Tibial artery (tissue), 4 donors: Measurements from ENCODE around the gene RNF121.

ENCODE experiments used
- DNase-seq, 2 donors: peaks; one replicate each; pipeline ENCODE4 v3.0.0-alpha.2; 2019
- H3K27ac ChIP-seq, 2 donors: fragments of 200-600 bp; sonication (generic) in 1 of 2; 1 replicate in 1 of 2; 2 replicates in 1 of 2; pipeline ENCODE4 v1.5.1; 2018 to 2019; ENCODE audit warnings: mild to moderate bottlenecking in 1 of 2
- H3K27me3 ChIP-seq, 2 donors: fragments of 200-600 bp; sonication (generic) in 1 of 2; one replicate each; pipeline versions ENCODE4 v1.5.1 to v1.6.0; 2016 to 2019
- H3K36me3 ChIP-seq, 3 donors: fragments of 200-600 bp; sonication (generic) in 2 of 3; one replicate each; pipeline ENCODE4 v1.5.1; 2016 to 2019; ENCODE audit warnings: mild to moderate bottlenecking in 2 of 3
- H3K4me1 ChIP-seq, 4 donors: fragments of 200-600 bp; sonication (generic) in 2 of 4; 1 replicate in 3 of 4; 2 replicates in 1 of 4; pipeline ENCODE4 v1.5.1; 2016 to 2019
- H3K4me3 ChIP-seq, 2 donors: fragments of 200-600 bp; sonication (generic) in 1 of 2; 1 replicate in 1 of 2; 2 replicates in 1 of 2; pipeline ENCODE4 v1.5.1; 2018 to 2019; ENCODE audit warnings: mild to moderate bottlenecking in 2 of 2
- H3K9me3 ChIP-seq, 3 donors: fragments of 200-600 bp; sonication (generic) in 1 of 3; one replicate each; pipeline ENCODE4 v1.5.1; 2016 to 2019
- CTCF ChIP-seq, 2 experiments: fragments of 200-600 bp in 1 of 2; fragments of 450-650 bp in 1 of 2; IDR thresholded peaks; one replicate each; pipeline ENCODE4 v1.5.1; 2017 to 2019; ENCODE audit warnings: antibody characterized with exemption in 2 of 2, mild to moderate bottlenecking in 1 of 2, moderate library complexity in 1 of 2
- intact Hi-C: fragments of 100-400 bp; cut with DNase I; formaldehyde crosslinking; loops from one replicate; pipeline ENCODE4 v1.15.0; 2023; ENCODE audit warnings: low total_unique reads

RNF121 gene

GRCh38 chr11:71948314-71949027 is 19.6 kb downstream of the RNF121 start:
- Histone ChIP-seq H3K4me3 (no peak overlapping the region), H3K27me3 (no peaks in the 10 kb centered on the region), H3K9me3 (no peaks in the 10 kb centered on the region), H3K27ac (no peak overlapping the region), H3K36me3 (no peaks in the 10 kb centered on the region), H3K4me1 (peaks cover 0 to 53% (median 24%) of the 10 kb centered on the region in 4 donors)
- DNase-seq: no peak
- TF ChIP-seq CTCF (IDR thresholded peaks at IDR 0.05): no peak
- intact Hi-C loops: no loop called here

- intact Hi-C loops: no loop called here
- no peak overlapping the region for H3K4me3 ChIP-seq
- no peak for DNase-seq
- no peaks in the 10 kb centered on the region for H3K9me3 ChIP-seq
- H3K27ac ChIP-seq: no peak overlapping the region
- H3K36me3 ChIP-seq: no peaks in the 10 kb centered on the region
- H3K4me1 ChIP-seq: peaks cover 0 to 48% (median 24%) of the 10 kb centered on the region in 4 donors
- no peaks in the 10 kb centered on the region for H3K27me3 ChIP-seq
- no peak for TF ChIP-seq CTCF (IDR thresholded peaks at IDR 0.05)
Observed at GRCh38 chr11:71949034-71949433, 20.2 kb downstream of the RNF121 start.

GRCh38 chr11:71951741-71952310 is 23.0 kb downstream of the RNF121 start:
- no peaks in the 10 kb centered on the region for H3K9me3 ChIP-seq
- peaks cover 0 to 20% (median 12%) of the 10 kb centered on the region in 4 donors for H3K4me1 ChIP-seq
- no peaks in the 10 kb centered on the region for H3K27me3 ChIP-seq
- DNase-seq: no peak
- intact Hi-C loops: no loop called here
- H3K27ac ChIP-seq: no peak overlapping the region
- no peak for TF ChIP-seq CTCF (IDR thresholded peaks at IDR 0.05)
- H3K4me3 ChIP-seq: no peak overlapping the region
- no peaks in the 10 kb centered on the region for H3K36me3 ChIP-seq

GRCh38 chr11:71955898-71956456 is 27.1 kb downstream of the RNF121 start:
- no peak for DNase-seq
- no peak overlapping the region for H3K4me3 ChIP-seq
- peaks cover 0 to 3% (median 0%) of the 10 kb centered on the region in 4 donors for H3K4me1 ChIP-seq
- H3K36me3 ChIP-seq: peaks cover 2 to 14% (median 13%) of the 10 kb centered on the region in 3 donors
- no peaks in the 10 kb centered on the region for H3K27me3 ChIP-seq
- no peaks in the 10 kb centered on the region for H3K9me3 ChIP-seq
- intact Hi-C loops: no loop called here
- no peak overlapping the region for H3K27ac ChIP-seq
- no peak for TF ChIP-seq CTCF (IDR thresholded peaks at IDR 0.05)

- DNase-seq: no peak
- H3K4me1 ChIP-seq: peaks cover 0 to 18% (median 2%) of the 10 kb centered on the region in 4 donors
- H3K9me3 ChIP-seq: no peaks in the 10 kb centered on the region
- peaks cover 17 to 52% (median 34%) of the 10 kb centered on the region in 3 donors for H3K36me3 ChIP-seq
- H3K4me3 ChIP-seq: no peak overlapping the region
- H3K27ac ChIP-seq: peak overlapping the region in 1 of 2 donors; percentile 10
- intact Hi-C loops: no loop called here
- no peaks in the 10 kb centered on the region for H3K27me3 ChIP-seq
- no peak for TF ChIP-seq CTCF (IDR thresholded peaks at IDR 0.05)
Observed at GRCh38 chr11:71962428-71963038, 33.7 kb downstream of the RNF121 start.
